DMS114 treated with DMSO at 0.1 percent for 48 hours (cell line): ENCODE results near the gene RASSF4.

Source experiments
- DNase-seq: peaks from one replicate; lab custom pipeline; 2025; ENCODE audit not compliant: unreplicated experiment; lab: John Stamatoyannopoulos, UW

Gene RASSF4

DNA sequence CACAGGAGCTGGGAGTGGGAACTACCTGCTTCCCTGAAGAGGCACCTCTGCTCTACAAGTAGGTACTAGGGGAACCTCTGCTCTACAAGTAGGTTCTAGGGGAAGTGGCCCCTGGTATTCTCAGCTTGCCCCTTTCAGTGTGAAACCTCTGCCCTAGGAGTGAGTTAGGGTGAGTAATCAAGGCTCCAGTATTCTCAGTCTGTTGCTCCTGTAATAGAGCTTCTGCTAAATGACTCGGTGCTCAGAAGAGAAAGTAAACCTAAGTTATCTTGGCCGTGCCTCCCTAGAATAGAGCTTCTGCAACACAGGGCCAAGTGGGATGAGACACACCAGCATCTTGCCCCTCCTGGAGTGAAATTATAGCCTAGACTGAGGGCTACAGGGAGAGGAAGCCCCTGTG, 13.4 kb upstream of the RASSF4 start:
- DNase-seq = no peak

DNA sequence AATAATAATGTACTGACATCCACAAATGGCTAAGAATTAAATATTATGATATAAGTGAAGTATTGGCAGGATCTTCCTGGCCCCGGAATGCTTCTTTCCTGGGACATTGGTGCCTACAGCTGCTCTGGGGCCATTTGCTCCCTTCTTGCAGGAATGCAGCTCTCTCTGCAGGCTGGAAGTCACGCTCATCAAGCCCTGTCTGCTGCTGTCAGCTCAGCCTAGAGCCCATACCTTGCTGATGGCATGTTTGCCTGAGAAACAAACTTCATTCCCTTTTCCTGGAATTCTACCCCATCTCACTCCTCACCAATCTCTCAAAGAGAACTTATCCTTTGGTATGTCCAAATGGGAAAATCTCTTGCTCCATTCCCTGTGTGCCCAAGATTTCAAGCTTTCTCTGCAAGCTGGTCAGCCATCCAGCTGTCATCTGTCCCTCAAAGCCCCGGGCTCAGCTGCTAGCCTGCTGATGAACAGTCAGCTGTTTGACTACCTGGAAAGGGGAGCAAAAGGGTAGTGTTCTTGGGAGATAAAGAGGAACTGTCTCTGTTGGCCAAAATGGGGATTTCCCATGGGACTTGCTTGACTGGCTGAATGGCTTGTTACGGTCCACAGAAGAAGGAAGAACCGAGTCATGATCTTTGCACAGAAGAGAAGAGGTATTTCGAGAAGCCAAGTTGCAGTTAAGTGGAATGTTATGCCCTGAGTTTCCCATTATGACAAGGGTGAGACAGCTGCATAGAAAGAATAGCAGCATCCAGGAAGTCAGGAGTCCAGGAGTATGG, 12.0 kb upstream of the RASSF4 start:
- DNase-seq = no peak

DNA sequence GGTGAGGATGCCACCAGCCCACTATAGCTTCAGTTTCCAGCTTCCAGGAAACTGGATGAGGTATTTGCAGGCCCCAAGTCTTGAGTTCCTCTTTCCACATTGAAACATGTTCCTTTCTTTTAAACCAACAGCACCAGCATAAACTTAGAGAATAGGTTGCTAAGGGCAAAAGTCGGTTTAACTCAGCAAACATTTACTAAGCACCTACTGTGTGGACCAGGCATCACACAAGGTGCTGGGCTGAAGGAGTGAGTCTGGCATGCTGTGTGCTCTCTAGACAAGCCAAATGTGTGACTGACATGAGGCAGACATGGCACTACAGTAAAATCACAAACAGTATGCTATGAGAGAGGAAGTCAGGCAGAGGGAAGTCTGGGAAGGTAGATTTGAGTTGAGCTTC, 11.0 kb upstream of the RASSF4 start:
- no peak for DNase-seq

DNA sequence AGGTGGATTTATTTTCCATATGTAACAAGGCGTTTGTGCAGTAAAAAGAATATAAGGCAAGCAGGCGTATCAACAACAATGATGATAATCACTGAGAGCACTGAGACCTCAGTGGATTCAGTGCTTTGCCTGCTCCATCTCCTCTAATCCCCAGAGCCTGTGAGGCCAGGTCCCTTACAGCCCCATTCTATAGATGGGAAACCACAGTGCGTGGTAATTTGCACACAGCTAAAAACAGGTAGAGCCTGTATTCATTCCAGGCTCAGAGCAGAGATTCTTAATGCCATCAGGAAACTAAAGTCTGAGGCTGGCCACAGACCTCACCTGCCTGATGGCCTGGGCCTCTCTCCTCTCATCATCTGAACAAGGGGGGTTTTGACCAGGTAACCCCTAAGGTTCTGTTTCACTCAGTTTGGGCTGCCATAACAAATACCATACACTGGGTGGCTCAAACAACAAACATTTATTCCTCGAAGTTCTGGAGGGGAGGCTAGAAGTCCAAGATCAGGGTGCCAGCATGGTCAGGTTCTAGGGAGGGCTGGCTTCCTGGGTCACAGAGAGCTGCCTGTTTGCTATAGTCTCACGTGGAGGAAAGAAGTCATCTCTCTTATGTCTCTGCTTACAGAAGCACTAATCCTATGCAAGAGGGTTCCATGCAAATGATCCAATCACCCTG, 10.3 kb upstream of the RASSF4 start:
- DNase-seq = no peak

DNA sequence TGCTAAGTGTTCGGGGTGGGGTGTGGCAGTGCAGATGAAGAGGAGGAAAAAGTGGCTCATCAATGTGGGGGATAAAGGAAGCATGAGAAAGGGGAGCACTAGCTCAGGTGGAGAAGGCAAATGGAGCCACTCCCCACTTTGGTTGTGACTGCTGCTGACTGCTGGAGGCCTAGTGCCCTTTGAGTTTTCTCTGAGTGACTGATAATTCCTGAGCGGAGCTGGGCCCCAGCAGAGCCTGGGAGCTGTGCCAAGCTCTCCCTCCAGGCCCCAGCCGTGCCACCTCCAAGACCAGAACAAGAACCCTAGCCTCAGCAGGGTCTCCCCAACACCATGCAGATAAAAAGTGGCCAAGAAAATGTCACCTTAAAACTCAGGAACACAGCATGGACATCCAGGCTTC, 9.7 kb upstream of the RASSF4 start:
- no peak for DNase-seq

DNA sequence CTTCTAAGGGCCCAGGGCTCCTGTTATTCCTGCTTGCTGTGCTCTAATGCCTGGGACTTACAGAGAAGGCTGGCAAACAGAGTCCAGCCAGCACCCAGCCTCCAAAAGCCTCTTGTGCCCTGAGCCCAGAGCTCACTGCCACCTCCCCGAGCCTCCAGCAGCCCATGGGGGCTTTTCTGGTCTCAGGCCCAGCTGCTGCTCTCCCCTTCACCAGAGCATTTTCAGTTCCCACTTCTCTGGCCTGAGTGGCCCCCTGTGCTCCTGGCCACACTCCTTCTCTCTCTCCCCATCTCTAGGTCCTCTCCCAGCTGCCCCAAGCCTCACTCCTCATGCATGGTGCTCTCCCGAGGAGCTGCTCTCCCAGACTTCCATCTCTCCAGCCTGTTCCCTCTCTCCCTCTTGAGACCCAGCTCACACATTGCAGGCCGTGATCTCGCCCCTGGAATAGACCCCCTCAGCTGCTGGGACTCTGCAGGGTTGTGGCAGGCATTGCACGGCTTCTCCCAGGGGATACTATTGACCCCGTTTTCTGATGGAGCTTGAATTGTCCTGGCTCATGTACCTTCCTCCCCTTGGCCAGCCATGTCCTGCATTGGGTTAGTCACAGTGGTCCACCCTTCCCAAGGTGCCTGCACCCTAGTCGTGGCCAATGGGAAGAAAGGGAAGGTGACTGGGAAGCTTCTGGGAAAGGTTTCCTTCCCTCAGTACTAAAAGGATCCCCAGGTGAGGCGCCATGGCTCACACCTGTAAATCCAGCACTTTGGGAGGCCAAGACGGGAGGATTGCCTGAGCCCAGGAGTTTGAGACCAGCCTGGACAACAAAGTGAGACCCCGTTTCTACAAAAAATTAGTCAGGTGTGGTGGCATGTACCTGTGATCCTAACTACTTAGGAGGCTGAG, 9.0 kb upstream of the RASSF4 start:
- no peak for DNase-seq

DNA sequence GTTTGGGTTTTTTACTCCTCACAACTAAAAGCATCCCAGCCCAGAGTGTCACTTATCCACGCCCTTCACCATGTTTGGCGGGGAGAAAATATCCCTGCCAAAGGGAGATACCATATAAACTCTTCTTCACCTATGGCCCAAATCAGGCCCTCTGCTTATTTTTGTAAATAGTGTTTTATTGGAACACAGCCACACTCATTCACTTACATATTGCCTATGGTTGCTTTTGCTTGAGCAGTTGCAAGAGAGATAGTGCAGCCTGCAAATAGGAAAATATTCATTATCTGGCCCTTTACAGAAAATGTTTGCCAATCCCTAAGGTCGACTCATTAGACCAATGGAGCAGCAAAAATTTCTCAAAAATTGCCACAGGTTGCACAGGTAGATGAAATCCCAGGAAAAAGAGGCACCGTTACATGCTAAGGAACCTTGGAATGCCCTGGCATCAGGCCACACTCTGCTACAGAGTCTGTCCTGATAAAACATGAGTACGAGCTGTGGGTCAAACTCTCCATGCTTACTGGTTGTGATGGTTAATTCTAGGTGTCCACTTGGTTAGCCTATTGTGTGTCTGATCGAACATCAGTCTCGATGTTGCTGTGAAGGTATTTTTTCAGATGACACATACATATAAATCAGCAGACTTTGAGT, 7.9 kb upstream of the RASSF4 start:
- DNase-seq = no peak

DNA sequence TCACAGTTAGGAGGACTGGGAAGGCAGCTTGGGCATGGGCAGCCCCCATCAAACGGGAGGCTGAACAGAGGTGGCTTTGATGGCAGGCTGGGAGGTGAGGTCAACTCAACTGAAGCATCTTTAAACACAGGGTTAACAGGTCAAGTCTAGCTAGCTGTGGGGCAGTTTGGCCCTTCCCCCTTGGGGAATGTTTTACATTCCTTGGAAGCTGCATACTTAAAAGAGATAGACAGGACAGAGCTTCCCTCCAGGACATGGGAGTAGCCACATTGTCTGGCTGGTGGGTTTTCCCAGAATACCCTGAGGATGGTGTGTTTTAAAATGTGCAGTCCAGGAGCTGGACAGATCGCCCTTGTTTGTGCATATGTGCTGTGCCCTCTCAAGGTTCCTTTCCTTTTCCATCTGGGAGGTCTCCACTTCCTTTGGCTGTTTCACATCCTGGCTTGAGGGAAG, 6.8 kb upstream of the RASSF4 start:
- DNase-seq = no peak

DNA sequence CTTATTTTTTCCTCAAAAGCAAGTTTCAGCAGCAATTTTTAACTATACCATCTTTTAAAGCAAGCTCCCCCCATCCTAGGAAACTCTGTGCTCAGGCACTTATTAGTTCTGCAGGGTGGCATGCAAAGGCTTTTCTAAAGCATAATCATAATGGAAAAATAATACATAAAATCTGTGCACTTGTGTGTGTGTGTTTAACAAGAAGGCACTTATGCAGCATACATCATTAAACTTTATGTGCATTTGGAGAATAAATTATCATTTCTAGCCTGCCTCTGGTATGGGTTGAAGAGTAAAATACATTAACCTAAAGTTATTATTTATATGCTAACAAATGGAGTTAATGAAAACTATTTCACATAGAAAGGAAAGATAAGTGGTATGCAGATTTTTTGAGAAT, 5.6 kb upstream of the RASSF4 start:
- no peak for DNase-seq

DNA sequence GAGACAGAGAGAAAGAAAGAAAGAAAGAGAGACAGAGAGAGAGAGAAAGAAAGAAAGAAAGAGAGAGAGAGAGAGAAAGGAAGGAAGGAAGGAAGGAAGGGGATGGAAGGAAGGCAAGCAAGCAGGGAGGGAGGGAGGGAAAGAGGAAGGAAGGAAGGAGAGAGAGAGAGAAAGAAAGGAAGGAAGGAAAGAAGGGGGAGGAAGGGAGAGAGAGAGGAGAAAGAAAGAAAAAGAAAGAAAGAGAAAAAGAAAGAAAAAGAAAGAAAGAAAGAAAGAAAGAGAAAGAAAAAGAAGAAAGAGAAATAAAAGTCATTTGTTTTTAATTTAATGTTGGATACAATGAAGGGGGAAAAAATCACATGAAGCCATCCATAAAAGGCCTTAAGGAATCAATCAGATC, 4.6 kb upstream of the RASSF4 start:
- DNase-seq = no peak

DNA sequence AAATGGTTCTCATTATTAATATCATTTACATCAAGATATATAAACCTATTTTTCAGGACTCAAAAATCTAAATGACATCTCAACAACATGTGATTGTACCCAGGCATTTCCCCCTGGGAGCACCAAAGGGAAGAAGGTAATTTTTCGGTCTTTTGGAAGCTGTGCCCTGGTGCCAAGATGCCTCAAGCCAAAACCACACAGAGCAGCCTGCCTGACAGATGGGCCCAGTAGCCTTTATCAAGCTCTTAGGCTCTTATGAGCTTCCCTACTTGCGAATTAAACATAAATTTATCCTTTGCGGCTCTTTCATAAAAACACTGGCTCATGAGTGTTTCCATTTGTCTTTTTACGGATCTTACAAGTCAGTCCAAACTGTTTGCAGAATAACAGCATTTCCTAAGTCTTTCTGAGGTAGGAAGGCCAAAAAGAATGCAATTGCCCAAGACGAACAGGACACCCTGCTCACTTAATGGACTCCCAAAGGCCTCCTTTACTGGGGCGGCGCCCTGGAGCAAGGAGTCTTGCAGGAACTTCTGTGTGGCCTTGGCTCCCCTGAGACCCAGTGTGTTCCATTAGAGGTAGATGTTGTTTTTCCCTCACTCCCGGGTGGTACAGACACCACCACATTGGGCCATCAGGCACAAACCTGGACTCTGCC, 4.1 kb upstream of the RASSF4 start:
- DNase-seq = no peak

DNA sequence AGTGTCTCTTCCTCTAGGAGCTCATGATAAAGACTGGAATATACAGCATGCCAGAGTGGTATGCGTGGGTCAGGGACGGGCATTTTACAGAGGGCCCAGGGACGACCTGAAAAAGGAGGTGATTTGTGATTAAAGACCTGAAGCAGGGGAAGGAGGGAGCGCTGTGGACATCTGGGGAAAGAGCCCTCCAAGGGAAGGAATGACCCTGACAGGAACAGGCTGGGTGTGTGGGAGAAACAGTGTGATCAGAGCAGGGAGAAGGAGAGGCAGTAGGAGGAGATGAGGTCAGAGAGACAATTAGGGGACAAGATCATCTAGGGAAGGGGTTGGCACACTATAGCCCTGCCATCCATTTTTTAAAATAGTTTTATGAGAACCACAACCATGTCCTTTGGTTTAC, 3.4 kb upstream of the RASSF4 start:
- DNase-seq = no peak

DNA sequence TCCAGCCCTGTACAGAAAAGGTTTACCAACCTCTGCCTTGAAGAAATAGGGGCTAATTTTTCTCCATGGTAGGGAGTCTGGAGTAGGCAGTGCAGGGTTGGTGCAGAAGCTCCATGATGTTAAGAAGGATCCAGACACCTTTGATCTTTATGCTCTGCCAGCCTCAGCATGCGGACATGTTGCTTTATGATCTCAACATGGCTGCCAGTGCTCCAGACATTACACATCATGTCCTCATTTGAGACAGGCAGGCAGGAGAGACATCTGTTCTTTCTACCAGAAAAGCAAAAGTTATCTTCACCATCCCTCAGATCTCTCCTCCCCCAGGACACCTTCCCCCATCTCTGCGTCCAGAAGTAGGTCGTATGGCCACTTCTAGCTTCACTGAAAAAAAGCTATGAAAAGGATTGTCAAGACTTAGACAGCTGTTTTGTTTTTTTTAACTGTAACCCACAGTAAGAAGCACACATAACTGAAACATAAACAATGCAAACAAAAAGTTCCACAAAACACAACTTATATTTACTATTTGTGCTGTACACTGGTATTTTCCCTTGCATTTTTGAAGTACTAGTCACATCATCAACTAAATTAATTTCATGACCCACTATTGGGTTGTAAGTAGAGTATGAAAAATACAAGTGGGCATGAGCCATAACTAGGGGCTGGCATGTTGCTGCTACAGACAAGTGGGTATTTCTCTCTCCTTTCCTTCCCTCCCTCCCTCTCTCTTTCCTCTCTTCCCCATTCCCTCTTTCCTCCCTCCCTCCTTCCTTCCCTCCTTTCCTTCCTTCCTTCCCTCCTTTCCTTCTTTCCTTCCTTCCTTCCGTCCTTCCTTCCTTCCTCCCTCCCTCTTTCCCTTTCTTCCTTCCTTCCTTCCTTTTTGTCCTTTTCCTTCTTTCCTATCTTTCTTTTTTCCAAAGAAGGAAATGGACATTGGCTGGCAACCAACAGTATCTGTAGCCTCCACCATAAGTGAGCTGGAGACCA, 2.6 kb upstream of the RASSF4 start:
- no peak for DNase-seq

DNA sequence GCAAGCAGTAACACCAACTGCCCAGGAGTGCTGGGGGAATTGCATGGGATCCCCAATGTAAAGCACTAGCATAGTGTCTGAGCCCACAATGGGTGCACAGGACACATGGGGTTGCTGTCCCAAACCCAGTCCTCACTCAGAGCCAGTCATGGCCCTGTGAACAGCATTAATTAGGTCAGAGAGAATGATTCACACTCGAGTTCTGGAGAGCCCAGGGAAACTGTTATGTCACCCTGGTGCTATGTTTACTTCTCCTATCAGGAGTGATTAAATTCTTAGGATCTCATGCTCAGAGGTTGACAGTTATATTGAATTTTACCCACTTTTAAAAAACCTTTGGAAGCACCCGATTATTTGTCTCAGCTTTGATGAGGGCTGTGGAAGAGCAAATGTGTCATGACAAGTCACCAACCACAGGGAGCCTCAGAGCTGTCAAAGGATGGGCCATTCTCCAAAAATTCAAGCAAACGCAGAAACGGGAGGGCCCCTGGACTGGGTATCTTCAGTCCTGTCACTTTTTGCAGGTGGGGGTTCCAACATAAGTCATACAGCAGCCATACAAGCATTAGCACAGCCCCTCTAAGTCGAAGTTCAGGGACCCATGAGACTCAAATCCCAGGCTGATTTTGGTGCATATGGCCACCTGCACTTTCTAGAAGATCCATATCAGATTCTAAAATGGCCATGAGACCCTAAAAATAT, 1.3 kb upstream of the RASSF4 start:
- no peak for DNase-seq

DNA sequence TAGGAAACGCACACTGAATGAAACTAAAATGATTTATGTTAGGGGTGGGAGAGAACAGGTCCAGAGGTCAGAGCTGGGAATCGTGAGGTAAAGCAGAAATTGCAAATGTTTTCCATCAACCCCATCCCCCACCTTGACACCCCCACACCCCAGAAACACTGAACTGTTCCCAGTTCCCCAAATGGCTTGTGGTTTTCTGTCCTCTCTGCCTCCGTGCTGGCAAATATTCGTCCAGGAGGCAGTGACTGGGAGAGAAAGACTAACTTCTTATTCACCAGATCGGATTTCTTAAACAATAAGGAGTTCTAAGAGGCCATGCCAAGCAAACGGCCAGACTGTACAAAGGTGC, 730 bp upstream of the RASSF4 start:
- DNase-seq = no peak

DNA sequence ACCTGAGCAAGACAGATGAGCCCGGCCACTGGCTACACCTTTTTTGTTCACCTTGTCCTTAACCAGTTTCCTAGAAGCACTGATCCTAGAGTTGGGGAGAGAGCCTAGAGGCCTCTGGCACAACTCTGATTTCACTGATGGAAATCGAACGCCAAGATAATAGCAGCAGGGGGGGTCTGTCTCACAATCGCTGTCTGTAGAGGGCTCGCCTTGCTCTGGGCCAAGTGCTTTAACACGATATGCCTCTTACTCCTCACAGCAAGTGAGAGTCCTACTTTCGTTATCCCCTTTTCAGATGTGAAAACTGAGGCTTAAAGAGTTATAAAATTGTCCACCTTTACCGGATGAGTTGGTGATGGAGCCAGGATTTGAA, 472 bp downstream of the RASSF4 start:
- DNase-seq = no peak

DNA sequence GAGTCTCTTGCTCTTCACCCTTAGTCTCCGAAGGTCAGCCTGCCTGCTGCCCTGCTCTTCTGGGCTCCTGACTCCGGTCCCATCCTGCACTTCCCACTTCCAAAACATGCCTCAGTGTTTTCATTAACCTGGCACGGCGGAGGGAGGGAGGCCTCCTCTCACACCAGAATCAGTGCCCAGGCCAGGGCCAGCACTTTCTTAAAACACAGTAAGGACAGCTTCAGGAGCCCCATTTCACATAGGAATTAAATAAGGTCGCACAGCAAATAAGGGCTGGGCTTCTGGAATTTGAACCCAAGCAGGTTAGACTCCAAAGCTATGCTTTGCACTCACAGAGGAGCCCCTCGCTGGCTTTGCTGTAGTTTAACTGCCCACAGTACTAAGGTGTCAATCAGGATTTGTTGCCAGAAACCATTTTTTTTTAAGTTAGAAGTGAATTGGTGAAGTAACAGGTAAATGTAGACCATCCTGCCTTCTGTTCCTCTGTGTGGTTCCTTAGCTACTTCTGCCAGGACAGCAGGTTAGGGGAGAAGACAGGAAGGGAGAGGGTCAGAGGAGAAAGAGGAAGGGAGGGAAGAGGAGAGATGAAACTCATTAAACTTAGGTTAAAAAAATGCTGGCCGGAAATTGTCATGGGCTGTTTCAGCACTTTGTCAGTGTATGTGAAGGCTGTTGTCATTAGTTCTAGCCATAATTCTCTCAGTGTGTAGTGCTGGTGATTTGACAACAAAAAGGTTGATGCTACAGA, 1.1 kb downstream of the RASSF4 start:
- no peak for DNase-seq

DNA sequence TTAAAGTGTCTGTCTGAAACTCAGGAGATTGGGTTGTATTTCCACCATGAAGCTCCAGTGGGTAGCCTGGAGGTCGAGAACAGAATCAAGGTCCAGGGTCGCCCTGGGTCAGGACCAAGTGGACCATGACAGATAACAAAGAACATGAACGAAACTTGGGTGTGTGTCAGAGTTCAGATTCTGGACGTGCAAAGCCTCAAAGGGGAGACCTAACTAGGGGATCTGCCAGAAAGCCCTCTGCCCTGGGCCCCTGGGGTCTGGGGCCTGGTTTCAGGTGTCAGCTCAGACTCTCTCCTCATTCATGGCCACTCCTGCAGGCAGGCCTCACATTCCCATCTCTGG, 1.6 kb downstream of the RASSF4 start:
- no peak for DNase-seq
